ENCODE results near the gene GARS1. TPM values are rescaled to one million over a fixed set of nuclear protein-coding genes. Genes with fewer than 3 reads are reported as not detected.

Gene GARS1
- total and polyA plus RNA-seq, 7 donors: 38.3 to 109 (median 50.1) TPM

DNA sequence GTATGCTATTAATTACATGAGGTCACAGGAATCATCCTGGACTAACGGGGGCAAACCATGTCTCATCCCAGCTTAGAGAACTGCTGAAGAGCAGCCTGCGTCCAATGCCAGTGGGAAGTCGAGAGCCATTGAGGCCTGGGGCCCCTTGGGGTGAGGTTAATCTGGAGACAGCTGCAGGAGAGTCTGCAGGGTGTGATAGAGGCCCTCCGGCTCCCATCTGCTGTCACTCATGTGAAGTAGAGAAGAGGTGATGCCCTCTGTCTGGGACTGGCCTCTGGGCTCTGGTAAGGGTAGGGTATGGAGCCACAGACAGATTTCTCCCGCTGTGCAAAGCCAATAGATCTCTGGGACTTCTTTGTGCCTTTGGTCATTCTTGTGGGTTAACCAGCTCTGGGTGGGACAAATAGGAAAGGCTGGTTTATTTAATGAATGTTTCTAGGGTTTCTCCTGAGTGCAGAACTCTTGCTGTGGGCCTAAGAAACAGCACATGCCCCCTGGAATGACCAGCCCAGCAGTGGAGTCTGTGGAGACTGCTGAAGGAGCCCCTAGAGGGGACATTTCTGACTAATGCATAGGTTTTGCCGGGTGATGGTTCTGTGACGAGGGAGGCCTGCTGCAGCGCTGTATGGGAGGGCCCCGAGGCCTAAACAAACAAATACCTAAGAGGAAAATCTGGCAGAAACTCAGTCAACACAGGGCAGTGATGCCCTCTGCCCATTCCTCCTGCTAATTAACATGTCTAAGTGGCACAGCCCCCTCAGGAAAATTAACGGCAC lies 53.1 kb downstream of the GARS1 start:
- 86 to 90% methylated on average over 10 of the region's 10 CpGs for WGBS, 2 donors
- H3K27ac ChIP-seq: no peak overlapping the region
- H3K36me3 ChIP-seq: peaks cover 0 to 9% (median 0%) of the 10 kb centered on the region in 4 donors
- H3K4me1 ChIP-seq: no peaks in the 10 kb centered on the region
- no peaks in the 10 kb centered on the region for H3K9me3 ChIP-seq
- no peak for DNase-seq
- H3K27me3 ChIP-seq: no peaks in the 10 kb centered on the region
- H3K4me3 ChIP-seq: no peak overlapping the region
- TF ChIP-seq POLR2AphosphoS5 (IDR thresholded peaks at IDR 0.05) (no peak), EP300 (IDR thresholded peaks at IDR 0.05) (no peak), POLR2A (IDR thresholded peaks at IDR 0.05) (no peak)
- TF ChIP-seq, protein P1, sequence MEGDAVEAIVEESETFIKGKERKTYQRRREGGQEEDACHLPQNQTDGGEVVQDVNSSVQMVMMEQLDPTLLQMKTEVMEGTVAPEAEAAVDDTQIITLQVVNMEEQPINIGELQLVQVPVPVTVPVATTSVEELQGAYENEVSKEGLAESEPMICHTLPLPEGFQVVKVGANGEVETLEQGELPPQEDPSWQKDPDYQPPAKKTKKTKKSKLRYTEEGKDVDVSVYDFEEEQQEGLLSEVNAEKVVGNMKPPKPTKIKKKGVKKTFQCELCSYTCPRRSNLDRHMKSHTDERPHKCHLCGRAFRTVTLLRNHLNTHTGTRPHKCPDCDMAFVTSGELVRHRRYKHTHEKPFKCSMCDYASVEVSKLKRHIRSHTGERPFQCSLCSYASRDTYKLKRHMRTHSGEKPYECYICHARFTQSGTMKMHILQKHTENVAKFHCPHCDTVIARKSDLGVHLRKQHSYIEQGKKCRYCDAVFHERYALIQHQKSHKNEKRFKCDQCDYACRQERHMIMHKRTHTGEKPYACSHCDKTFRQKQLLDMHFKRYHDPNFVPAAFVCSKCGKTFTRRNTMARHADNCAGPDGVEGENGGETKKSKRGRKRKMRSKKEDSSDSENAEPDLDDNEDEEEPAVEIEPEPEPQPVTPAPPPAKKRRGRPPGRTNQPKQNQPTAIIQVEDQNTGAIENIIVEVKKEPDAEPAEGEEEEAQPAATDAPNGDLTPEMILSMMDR (IDR thresholded peaks at IDR 0.05): no peak
- intact Hi-C loops (cut with DNase I): no loop called here

DNA sequence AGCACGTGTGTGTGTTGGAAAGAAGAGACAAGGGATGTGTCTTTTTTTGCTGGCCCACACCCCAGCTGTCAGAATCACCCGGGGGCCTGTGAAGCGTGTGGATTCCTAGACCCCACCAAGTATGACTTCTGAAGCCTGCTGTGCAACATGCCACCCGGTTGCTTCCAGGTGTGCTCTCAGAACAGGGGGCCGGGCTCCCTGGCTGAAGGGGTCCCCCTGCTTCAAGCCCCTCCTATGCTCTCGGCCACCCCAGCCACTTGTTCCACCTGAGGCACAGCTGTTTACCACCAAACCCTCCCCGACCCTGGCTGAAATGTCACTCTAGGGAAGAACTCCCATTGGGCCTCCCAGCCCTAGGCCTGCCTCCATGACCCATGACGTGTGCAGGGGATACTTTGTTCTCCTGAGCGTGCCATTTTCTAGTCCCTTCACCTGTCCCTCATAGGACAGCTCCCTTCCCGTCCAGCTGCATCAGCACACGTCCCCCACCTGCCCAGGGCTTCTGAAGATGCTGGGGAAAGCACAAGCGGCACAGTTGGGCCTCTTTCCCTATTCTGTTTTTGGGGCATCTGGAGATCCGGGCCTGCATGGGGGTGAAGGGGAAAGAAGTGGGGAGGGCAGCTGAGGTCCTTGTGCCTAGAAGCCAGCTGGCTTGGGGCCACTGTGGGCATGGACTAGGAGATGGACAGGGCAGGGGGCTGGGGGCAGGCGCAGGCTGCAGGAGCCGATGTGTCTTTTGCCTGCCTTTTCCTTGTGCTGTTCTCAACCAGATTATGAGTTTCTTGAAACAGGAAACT lies 54.3 kb downstream of the GARS1 start:
- peak; percentile 53 for DNase-seq
- Histone ChIP-seq H3K36me3 (peaks cover 0 to 9% (median 0%) of the 10 kb centered on the region in 4 donors), H3K9me3 (no peaks in the 10 kb centered on the region), H3K27ac (no peak overlapping the region), H3K4me3 (no peak overlapping the region), H3K27me3 (no peaks in the 10 kb centered on the region), H3K4me1 (no peaks in the 10 kb centered on the region)
- intact Hi-C loops (cut with DNase I): no loop called here
- TF ChIP-seq POLR2A (IDR thresholded peaks at IDR 0.05): no peak
- TF ChIP-seq POLR2AphosphoS5 (IDR thresholded peaks at IDR 0.05): no peak
- no peak for TF ChIP-seq EP300 (IDR thresholded peaks at IDR 0.05)
- TF ChIP-seq, protein P1 (IDR thresholded peaks at IDR 0.05): no peak
- WGBS, 2 donors: 92 to 94% methylated on average over 15 of the region's 15 CpGs

DNA sequence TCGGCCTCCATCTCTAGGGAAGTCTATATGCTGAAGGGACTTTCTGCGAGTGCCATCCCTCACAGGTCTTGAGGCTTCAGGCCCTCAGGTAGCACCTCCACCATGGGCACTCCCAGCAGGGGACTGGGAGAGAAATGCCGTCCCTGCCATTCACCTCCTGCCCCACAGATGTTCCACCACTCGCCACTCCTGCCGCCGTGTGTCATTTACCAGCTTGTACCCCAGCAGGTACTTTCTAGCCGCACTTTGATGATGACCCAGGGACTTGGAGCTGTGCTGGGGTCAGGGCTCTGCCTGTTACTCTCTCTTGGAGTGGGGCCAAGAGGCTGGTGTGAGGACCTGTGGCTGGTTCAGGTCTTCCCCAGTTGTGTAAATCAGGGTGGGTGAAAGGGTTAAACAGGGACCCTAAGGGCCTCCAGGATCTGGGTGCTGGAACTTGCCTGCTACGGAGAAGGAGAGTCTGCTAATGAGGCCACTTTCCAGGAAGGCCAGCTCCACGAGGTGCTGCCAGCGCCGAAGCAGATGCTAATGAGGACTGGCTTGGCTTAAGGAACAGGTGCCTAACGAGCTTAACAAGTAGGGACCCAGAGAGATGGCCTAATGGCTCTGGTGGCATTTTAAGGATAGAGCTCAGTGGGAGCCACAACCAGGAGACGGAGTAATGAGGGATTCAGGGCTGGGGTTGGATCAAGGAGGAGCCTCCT lies 55.2 kb downstream of the GARS1 start:
- no peak overlapping the region for H3K27ac ChIP-seq
- H3K27me3 ChIP-seq: no peaks in the 10 kb centered on the region
- TF ChIP-seq EP300 (IDR thresholded peaks at IDR 0.05) (no peak), POLR2AphosphoS5 (IDR thresholded peaks at IDR 0.05) (no peak), POLR2A (IDR thresholded peaks at IDR 0.05) (no peak)
- TF ChIP-seq, protein P1 (IDR thresholded peaks at IDR 0.05): no peak
- H3K9me3 ChIP-seq: no peaks in the 10 kb centered on the region
- no peak overlapping the region for H3K4me3 ChIP-seq
- peak; percentile 50 for DNase-seq
- intact Hi-C loops (cut with DNase I): no loop called here
- no peaks in the 10 kb centered on the region for H3K4me1 ChIP-seq
- peaks cover 0 to 5% (median 0%) of the 10 kb centered on the region in 4 donors for H3K36me3 ChIP-seq
- WGBS, 2 donors: 90 to 95% methylated on average over 13 of the region's 13 CpGs

DNA sequence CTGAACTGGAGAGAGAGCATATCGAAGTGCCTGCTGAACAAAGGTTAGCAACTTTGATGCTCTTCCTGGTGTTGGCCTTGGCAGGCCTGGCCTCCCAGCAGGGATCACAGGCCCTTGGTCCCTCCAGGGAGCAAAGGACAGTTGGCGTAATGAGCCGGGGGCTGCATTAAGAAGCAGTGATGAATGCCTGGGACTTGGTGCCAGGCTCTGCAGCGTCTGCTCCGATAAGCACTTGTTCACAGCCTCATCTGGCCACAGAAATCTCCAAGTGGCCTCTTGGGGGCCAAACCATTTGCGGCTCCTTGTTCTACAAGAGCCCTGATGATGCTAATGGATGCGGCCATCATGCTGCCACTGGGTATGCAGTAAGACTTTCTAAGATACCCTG lies 55.7 kb downstream of the GARS1 start:
- 94 to 95% methylated on average over 7 of the region's 7 CpGs for WGBS, 2 donors
- peak; percentile 36 for DNase-seq
- Histone ChIP-seq H3K4me3 (no peak overlapping the region), H3K4me1 (no peaks in the 10 kb centered on the region), H3K36me3 (no peaks in the 10 kb centered on the region), H3K27ac (no peak overlapping the region), H3K9me3 (no peaks in the 10 kb centered on the region), H3K27me3 (no peaks in the 10 kb centered on the region)
- TF ChIP-seq, protein P1 (IDR thresholded peaks at IDR 0.05): no peak
- no peak for TF ChIP-seq POLR2AphosphoS5 (IDR thresholded peaks at IDR 0.05)
- no peak for TF ChIP-seq EP300 (IDR thresholded peaks at IDR 0.05)
- TF ChIP-seq POLR2A (IDR thresholded peaks at IDR 0.05): no peak
- intact Hi-C loops (cut with DNase I): no loop called here

Data from sigmoid colon (tissue), 7 donors.